ENCODE results near the gene ADCYAP1. TPM values are rescaled to one million over a fixed set of nuclear protein-coding genes. Genes with fewer than 3 reads are reported as not detected.

ADCYAP1 gene
- total RNA-seq, 1 experiment from 2014 or later: not detected

- Mint-ChIP-seq H3K9me3 (ENCODE audit: unreplicated experiment) (no peaks in the 10 kb centered on the region), H3K4me1 (ENCODE audit: low read depth, unreplicated experiment) (no peaks in the 10 kb centered on the region), H3K36me3 (ENCODE audit: insufficient read depth, unreplicated experiment) (no peaks in the 10 kb centered on the region), H3K27ac (ENCODE audit: unreplicated experiment) (no peak overlapping the region), H3K27me3 (ENCODE audit: insufficient read depth, unreplicated experiment) (peaks cover 13% of the 10 kb centered on the region), H3K4me3 (ENCODE audit: unreplicated experiment) (no peak overlapping the region)
- no peaks in the 10 kb centered on the region for H3K4me1 ChIP-seq
- no peak overlapping the region for H3K4me3 ChIP-seq (ENCODE audit: low read depth, low read length)
- ChIA-PET POLR2A (no interaction called here), CTCF (no interaction called here)
- H3K36me3 ChIP-seq (ENCODE audit: control insufficient read depth, insufficient read depth, low read length): no peaks in the 10 kb centered on the region
- BruUV-seq (replicated peaks): no TSS peak
- intact Hi-C loops (cut with micrococcal nuclease; ENCODE audit: unreplicated experiment): no loop called here
- DNase-seq: no peak
- TF ChIP-seq CTCF (IDR thresholded peaks at IDR 0.05; ENCODE audit: insufficient read depth in 1 of 2, low read depth in 1 of 2, low read length in 1 of 2, severe bottlenecking in 1 of 2, unreplicated experiment in 1 of 2): no peak
- H3K27me3 ChIP-seq (replicated peaks; ENCODE audit: control insufficient read depth, insufficient read depth, low read length): no peaks in the 10 kb centered on the region
- H3K9me3 ChIP-seq: no peaks in the 10 kb centered on the region
Observed at GRCh38 chr18:911486-911885, 6.8 kb downstream of the ADCYAP1 start.

GRCh38 chr18:916562-916961 lies 11.9 kb downstream of the ADCYAP1 start:
- Histone ChIP-seq H3K27me3 (replicated peaks; ENCODE audit: control insufficient read depth, insufficient read depth, low read length) (no peaks in the 10 kb centered on the region), H3K9me3 (no peaks in the 10 kb centered on the region), H3K4me1 (no peaks in the 10 kb centered on the region), H3K4me3 (ENCODE audit: low read depth, low read length) (no peak overlapping the region), H3K36me3 (ENCODE audit: control insufficient read depth, insufficient read depth, low read length) (no peaks in the 10 kb centered on the region)
- no peaks in the 10 kb centered on the region for H3K36me3 Mint-ChIP-seq (ENCODE audit: insufficient read depth, unreplicated experiment)
- peaks cover 13% of the 10 kb centered on the region for H3K27me3 Mint-ChIP-seq (ENCODE audit: insufficient read depth, unreplicated experiment)
- DNase-seq: no peak
- no peaks in the 10 kb centered on the region for H3K4me1 Mint-ChIP-seq (ENCODE audit: low read depth, unreplicated experiment)
- BruUV-seq (replicated peaks): no TSS peak
- ChIA-PET POLR2A (no interaction called here), CTCF (no interaction called here)
- no peaks in the 10 kb centered on the region for H3K9me3 Mint-ChIP-seq (ENCODE audit: unreplicated experiment)
- TF ChIP-seq CTCF (IDR thresholded peaks at IDR 0.05; ENCODE audit: insufficient read depth in 1 of 2, low read depth in 1 of 2, low read length in 1 of 2, severe bottlenecking in 1 of 2, unreplicated experiment in 1 of 2): no peak
- H3K4me3 Mint-ChIP-seq (ENCODE audit: unreplicated experiment): no peak overlapping the region
- H3K27ac Mint-ChIP-seq (ENCODE audit: unreplicated experiment): no peak overlapping the region
- intact Hi-C loops (cut with micrococcal nuclease; ENCODE audit: unreplicated experiment): no loop called here

GRCh38 chr18:919078-919477 lies 14.4 kb downstream of the ADCYAP1 start:
- no peak overlapping the region for H3K4me3 ChIP-seq (ENCODE audit: low read depth, low read length)

More at GRCh38 chr18:919078-919477, 14.4 kb downstream of the ADCYAP1 start:
- no peaks in the 10 kb centered on the region for H3K36me3 Mint-ChIP-seq (ENCODE audit: insufficient read depth, unreplicated experiment)
- no peak overlapping the region for H3K4me3 Mint-ChIP-seq (ENCODE audit: unreplicated experiment)
- H3K27me3 Mint-ChIP-seq (ENCODE audit: insufficient read depth, unreplicated experiment): peaks cover 13% of the 10 kb centered on the region
- intact Hi-C loops (cut with micrococcal nuclease; ENCODE audit: unreplicated experiment): no loop called here
- TF ChIP-seq CTCF (IDR thresholded peaks at IDR 0.05; ENCODE audit: insufficient read depth in 1 of 2, low read depth in 1 of 2, low read length in 1 of 2, severe bottlenecking in 1 of 2, unreplicated experiment in 1 of 2): no peak
- ChIA-PET POLR2A (no interaction called here), CTCF (no interaction called here)
- no peaks in the 10 kb centered on the region for H3K4me1 ChIP-seq
- no peaks in the 10 kb centered on the region for H3K9me3 ChIP-seq
- no peaks in the 10 kb centered on the region for H3K27me3 ChIP-seq (replicated peaks; ENCODE audit: control insufficient read depth, insufficient read depth, low read length)
- DNase-seq: no peak
- BruUV-seq (replicated peaks): no TSS peak
- no peak overlapping the region for H3K27ac Mint-ChIP-seq (ENCODE audit: unreplicated experiment)
- no peaks in the 10 kb centered on the region for H3K4me1 Mint-ChIP-seq (ENCODE audit: low read depth, unreplicated experiment)
- no peaks in the 10 kb centered on the region for H3K36me3 ChIP-seq (ENCODE audit: control insufficient read depth, insufficient read depth, low read length)
- no peaks in the 10 kb centered on the region for H3K9me3 Mint-ChIP-seq (ENCODE audit: unreplicated experiment)

All from Caco-2 (cell line).